GM12878 (cell line): ENCODE results near the gene DNASE2.
A peak's percentile ranks its signal among the peaks of the same experiment; 100 is the strongest.

Experiments used
- EP300 ChIP-seq, 2 experiments: fragments of 150-350 bp in 1 of 2; IDR thresholded peaks; 2 replicates each; pipeline ENCODE4 v1.6.1; 2011 to 2012; ENCODE audit warnings: low read depth in 2 of 2, low read length in 2 of 2, borderline replicate concordance in 1 of 2, improper control_type of control experiment in 1 of 2, inconsistent platforms in 1 of 2; ENCODE audit not compliant: control insufficient read depth in 1 of 2
- GABPA ChIP-seq: IDR thresholded peaks from 2 replicates; pipeline ENCODE4 v1.6.1; 2014; ENCODE audit warnings: antibody characterized with exemption, low read depth, mild to moderate bottlenecking, inconsistent platforms
- ZNF207 ChIP-seq: fragments of 450-650 bp; IDR thresholded peaks from 2 replicates; pipeline ENCODE4 v1.6.1; 2014; ENCODE audit warnings: antibody characterized with exemption, mild to moderate bottlenecking, borderline replicate concordance
- TF ChIP-seq, protein P1 (sequence below): IDR thresholded peaks from 2 replicates; pipeline ENCODE4 v1.6.1; 2011; ENCODE audit warnings: low read depth, mild to moderate bottlenecking, low read length, moderate library complexity, borderline replicate concordance; ENCODE audit errors: extremely low read depth
- TF ChIP-seq, protein P2 (sequence below), 3 experiments: IDR thresholded peaks in 2 of 3; conservative IDR thresholded peaks in 1 of 3; 2 replicates each; pipeline ENCODE4 v1.5.1; 2011; ENCODE audit warnings: low read depth in 3 of 3, low read length in 3 of 3, mild to moderate bottlenecking in 3 of 3, control low read depth in 2 of 3, moderate library complexity in 2 of 3, inconsistent platforms in 1 of 3, mixed read lengths in 1 of 3; ENCODE audit not compliant: control insufficient read depth in 2 of 3, insufficient read depth in 1 of 3; ENCODE audit errors: extremely low read depth in 1 of 3

DNA sequence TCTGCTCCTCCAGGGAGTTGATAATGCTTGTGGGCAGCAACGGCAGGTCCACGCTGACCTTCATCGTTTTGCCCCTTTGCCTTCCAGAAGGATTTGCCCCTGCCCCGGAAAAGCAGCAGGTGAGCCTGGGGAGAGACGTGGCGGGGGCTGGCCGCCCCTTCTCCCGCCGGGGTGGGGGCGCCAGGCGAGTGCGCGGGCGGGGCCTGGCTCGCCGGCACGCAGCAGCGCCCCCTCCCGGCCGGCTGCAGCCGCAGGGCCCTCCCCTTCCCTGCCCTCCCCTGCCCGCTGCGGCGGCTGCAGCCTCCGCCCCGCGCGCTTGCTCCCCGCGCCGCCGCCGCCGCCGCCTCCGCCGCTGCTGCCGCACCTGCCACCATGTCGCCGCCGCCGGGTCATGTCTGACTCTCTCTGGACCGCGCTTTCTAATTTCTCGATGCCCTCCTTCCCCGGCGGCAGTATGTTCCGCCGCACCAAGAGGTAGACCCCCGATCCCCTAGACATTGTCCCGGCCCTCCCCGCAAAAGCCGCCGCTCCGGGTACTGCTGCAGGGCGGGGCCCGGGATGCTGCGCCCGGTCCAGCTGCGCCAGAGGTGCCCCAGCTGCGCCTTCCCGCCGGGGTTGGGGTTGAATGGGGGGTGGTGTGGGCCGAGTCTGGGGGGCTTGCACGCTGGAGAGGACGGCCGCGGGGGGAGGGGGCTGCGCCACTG, 42.9 kb downstream of the DNASE2 start, which contains the start of gene MAST1:
- no peak for TF ChIP-seq EP300 (IDR thresholded peaks at IDR 0.05; ENCODE audit: borderline replicate concordance in 1 of 2, control insufficient read depth in 1 of 2, low read depth in 2 of 2, low read length in 2 of 2)
- TF ChIP-seq, protein P1, sequence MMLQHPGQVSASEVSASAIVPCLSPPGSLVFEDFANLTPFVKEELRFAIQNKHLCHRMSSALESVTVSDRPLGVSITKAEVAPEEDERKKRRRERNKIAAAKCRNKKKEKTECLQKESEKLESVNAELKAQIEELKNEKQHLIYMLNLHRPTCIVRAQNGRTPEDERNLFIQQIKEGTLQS = no peak
- TF ChIP-seq ZNF207 = no peak
- TF ChIP-seq, protein P2, sequence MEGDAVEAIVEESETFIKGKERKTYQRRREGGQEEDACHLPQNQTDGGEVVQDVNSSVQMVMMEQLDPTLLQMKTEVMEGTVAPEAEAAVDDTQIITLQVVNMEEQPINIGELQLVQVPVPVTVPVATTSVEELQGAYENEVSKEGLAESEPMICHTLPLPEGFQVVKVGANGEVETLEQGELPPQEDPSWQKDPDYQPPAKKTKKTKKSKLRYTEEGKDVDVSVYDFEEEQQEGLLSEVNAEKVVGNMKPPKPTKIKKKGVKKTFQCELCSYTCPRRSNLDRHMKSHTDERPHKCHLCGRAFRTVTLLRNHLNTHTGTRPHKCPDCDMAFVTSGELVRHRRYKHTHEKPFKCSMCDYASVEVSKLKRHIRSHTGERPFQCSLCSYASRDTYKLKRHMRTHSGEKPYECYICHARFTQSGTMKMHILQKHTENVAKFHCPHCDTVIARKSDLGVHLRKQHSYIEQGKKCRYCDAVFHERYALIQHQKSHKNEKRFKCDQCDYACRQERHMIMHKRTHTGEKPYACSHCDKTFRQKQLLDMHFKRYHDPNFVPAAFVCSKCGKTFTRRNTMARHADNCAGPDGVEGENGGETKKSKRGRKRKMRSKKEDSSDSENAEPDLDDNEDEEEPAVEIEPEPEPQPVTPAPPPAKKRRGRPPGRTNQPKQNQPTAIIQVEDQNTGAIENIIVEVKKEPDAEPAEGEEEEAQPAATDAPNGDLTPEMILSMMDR (IDR thresholded peaks at IDR 0.05 in 2 of 3, conservative IDR thresholded peaks at IDR 0.05 in 1 of 3; ENCODE audit: control insufficient read depth in 2 of 3, extremely low read depth in 1 of 3, insufficient read depth in 1 of 3, low read depth in 3 of 3, low read length in 3 of 3) = peak; percentile 27 to 58 (median 42); a peak in 4 of 6 replicates
- TF ChIP-seq GABPA = no peak
